Measurements from ENCODE around the gene TTC23.

DNA sequence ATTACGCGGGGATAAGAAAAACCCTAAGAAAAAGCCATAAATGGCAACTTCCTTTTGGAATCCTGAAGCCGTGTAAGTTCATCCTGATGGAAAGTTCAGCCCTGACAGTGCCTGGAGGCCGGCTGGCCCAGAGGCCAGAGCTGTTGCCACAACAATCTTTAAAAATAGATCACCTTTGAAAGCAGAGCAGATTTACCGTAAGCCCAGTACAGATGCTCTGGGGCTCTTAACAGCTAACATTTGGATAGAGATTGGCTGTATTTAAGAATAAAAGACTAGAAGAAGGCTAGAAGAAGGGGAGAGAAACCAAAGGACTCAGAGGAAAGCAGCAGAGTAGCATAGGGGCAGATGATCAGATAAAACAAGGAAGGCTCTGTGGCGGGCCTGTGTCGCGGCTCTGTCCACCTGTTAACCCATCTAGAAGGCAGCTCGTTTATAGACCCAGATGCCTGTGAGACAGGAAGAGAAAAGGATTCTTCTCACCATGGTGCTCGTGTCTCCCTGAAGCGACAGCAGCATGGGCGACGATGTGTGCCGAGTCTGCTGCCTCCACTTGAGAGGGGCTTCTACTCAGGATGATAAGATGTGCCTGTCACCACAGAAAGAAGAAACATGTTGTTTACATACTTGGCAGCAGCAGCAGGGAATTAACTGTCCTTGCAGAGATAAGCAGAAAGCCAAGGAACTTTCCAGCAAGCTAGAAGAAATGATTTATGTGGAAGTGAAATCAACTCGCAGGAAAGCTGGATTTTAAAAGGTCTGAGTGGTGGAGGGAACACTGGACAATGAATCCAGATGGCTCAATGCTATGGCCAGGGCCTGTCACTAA lies 74.6 kb downstream of the TTC23 start:
- TF ChIP-seq EZH2 (IDR thresholded peaks at IDR 0.05; ENCODE audit: borderline replicate concordance, low read depth, low read length, poor library complexity, severe bottlenecking): no peak
- TF ChIP-seq CTCF (conservative IDR thresholded peaks at IDR 0.05; ENCODE audit: low read depth, low read length): no peak
